ENCODE data around the gene ETV1. TPM values are rescaled to one million over a fixed set of nuclear protein-coding genes. Genes with fewer than 3 reads are reported as not detected.
A peak's percentile ranks its signal among the peaks of the same experiment; 100 is the strongest.

The ETV1 gene
- total and polyA plus RNA-seq, 9 of the 15 experiments (the other 6 are each of a cell fraction or from before 2014, with no cell fraction given), result 7.2 to 27.4 (median 14.0) TPM

DNA sequence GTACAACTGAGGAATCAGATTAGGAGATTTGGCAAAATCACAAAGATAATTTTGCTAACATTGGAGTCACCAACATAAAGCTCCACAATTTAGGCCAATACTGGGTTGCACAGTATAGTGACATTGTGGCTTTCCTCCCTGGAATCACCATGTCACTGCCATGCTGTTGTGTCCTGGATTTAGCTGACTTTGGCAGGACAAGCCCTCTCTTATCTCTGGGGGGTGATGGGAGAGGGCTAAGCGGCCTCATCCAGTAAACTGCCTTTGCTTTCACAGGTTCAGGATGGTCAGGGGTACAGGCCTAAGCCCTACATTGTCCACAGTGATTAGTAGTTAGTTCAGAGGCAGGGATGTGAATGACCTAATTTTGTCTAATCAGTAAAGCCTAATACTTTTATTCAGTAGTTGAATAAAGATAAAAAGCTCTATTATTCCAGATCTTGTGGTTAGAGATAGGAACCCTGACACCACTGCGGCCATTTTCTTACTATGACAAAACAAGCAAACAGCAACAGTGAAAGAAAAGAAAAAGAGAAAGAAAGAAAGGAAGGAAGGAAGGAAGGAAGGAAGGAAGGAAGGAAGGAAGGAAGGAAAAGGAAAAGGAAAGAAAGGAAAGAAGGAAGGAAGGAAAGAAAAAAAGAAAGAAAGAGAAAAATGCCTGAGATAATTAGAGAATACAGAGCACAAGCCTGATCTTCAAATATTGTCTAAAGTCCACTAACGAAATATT lies 140.1 kb downstream of the ETV1 start (continued):
- TF ChIP-seq, protein P1, sequence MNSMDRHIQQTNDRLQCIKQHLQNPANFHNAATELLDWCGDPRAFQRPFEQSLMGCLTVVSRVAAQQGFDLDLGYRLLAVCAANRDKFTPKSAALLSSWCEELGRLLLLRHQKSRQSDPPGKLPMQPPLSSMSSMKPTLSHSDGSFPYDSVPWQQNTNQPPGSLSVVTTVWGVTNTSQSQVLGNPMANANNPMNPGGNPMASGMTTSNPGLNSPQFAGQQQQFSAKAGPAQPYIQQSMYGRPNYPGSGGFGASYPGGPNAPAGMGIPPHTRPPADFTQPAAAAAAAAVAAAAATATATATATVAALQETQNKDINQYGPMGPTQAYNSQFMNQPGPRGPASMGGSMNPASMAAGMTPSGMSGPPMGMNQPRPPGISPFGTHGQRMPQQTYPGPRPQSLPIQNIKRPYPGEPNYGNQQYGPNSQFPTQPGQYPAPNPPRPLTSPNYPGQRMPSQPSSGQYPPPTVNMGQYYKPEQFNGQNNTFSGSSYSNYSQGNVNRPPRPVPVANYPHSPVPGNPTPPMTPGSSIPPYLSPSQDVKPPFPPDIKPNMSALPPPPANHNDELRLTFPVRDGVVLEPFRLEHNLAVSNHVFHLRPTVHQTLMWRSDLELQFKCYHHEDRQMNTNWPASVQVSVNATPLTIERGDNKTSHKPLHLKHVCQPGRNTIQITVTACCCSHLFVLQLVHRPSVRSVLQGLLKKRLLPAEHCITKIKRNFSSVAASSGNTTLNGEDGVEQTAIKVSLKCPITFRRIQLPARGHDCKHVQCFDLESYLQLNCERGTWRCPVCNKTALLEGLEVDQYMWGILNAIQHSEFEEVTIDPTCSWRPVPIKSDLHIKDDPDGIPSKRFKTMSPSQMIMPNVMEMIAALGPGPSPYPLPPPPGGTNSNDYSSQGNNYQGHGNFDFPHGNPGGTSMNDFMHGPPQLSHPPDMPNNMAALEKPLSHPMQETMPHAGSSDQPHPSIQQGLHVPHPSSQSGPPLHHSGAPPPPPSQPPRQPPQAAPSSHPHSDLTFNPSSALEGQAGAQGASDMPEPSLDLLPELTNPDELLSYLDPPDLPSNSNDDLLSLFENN (IDR thresholded peaks at IDR 0.05; ENCODE audit: low read depth in 2 of 2, low read length in 2 of 2), result no peak
- TF ChIP-seq AFF4 (CRISPR knock-in tag; IDR thresholded peaks at IDR 0.05) (no peak), ESRRA (IDR thresholded peaks at IDR 0.05; ENCODE audit: borderline replicate concordance, low read depth) (no peak), ZBTB43 (CRISPR knock-in tag; IDR thresholded peaks at IDR 0.05) (no peak), ZFX (CRISPR knock-in tag; IDR thresholded peaks at IDR 0.05) (no peak), CXXC5 (CRISPR knock-in tag; IDR thresholded peaks at IDR 0.05) (peak; percentile 64), ZNF398 (CRISPR knock-in tag; IDR thresholded peaks at IDR 0.05) (peak; percentile 82), ZNF324 (CRISPR knock-in tag; IDR thresholded peaks at IDR 0.05) (no peak), FOXO4 (CRISPR knock-in tag; IDR thresholded peaks at IDR 0.05) (peak; percentile 78; the same call in 1 of the 2 replicates), TGIF2 (CRISPR knock-in tag; IDR thresholded peaks at IDR 0.05) (no peak), ZNF644 (tag; IDR thresholded peaks at IDR 0.05; ENCODE audit: low read depth) (peak; percentile 28; the same call in 1 of the 2 replicates), ZNF445 (CRISPR knock-in tag; IDR thresholded peaks at IDR 0.05; ENCODE audit: low read depth) (no peak), ZNF584 (CRISPR knock-in tag; IDR thresholded peaks at IDR 0.05; ENCODE audit: low read depth) (peak; percentile 95), ZNF175 (CRISPR knock-in tag; IDR thresholded peaks at IDR 0.05; ENCODE audit: low read depth) (peak; percentile 99)
